HL-60 (cell line): ENCODE data around the gene KLK1.

Source experiments
- CTCF ChIP-seq: IDR thresholded peaks from one replicate; pipeline ENCODE4 v1.5.1; 2011; ENCODE audit warnings: low read length, control low read depth, inconsistent platforms; ENCODE audit not compliant: insufficient read depth
- POLR2AphosphoS5 ChIP-seq: IDR thresholded peaks from 2 replicates; pipeline ENCODE4 v1.6.1; 2012; ENCODE audit warnings: low read depth
- SPI1 ChIP-seq: IDR thresholded peaks from 2 replicates; pipeline ENCODE4 v1.6.1; 2012; ENCODE audit warnings: low read depth, mild to moderate bottlenecking, borderline replicate concordance
- TF ChIP-seq, protein P1 (sequence below): IDR thresholded peaks from 2 replicates; pipeline ENCODE4 v1.6.1; 2012; ENCODE audit warnings: low read depth; ENCODE audit not compliant: insufficient replicate concordance

DNA sequence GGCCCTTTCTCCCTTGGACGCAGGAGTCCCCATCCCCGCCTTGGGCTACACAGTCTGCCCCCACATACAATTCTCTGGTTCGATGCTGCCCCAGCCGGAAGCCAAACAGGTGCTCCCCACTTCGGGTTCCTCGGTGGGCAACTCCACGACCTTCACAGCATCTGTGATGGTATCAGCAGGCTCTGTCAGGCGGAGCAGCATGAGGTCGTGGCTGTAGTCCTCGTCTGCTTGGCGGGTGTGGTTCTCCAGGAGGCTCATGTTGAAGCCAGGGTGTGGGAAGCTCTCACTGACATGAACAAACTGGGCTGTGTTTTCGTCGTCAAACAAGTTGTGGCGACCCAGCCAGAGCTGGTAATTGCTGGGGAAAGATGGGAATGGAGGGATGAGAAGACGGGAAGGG is 3.5 kb downstream of the KLK1 start:
- no peak for TF ChIP-seq POLR2AphosphoS5
- no peak for TF ChIP-seq CTCF
- TF ChIP-seq, protein P1, sequence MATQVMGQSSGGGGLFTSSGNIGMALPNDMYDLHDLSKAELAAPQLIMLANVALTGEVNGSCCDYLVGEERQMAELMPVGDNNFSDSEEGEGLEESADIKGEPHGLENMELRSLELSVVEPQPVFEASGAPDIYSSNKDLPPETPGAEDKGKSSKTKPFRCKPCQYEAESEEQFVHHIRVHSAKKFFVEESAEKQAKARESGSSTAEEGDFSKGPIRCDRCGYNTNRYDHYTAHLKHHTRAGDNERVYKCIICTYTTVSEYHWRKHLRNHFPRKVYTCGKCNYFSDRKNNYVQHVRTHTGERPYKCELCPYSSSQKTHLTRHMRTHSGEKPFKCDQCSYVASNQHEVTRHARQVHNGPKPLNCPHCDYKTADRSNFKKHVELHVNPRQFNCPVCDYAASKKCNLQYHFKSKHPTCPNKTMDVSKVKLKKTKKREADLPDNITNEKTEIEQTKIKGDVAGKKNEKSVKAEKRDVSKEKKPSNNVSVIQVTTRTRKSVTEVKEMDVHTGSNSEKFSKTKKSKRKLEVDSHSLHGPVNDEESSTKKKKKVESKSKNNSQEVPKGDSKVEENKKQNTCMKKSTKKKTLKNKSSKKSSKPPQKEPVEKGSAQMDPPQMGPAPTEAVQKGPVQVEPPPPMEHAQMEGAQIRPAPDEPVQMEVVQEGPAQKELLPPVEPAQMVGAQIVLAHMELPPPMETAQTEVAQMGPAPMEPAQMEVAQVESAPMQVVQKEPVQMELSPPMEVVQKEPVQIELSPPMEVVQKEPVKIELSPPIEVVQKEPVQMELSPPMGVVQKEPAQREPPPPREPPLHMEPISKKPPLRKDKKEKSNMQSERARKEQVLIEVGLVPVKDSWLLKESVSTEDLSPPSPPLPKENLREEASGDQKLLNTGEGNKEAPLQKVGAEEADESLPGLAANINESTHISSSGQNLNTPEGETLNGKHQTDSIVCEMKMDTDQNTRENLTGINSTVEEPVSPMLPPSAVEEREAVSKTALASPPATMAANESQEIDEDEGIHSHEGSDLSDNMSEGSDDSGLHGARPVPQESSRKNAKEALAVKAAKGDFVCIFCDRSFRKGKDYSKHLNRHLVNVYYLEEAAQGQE, result no peak
- TF ChIP-seq SPI1, result no peak
